ENCODE data around the gene SLC49A3.

SLC49A3 gene

GRCh38 chr4:666822-667544 lies 22.0 kb downstream of the SLC49A3 start:
- DNase-seq (ENCODE audit: low read depth) = no peak

- no peak for DNase-seq (ENCODE audit: low read depth)
These were observed 22.5 kb downstream of the SLC49A3 start for GRCh38 chr4:666436-666810.

GRCh38 chr4:665751-666435 lies 23.1 kb downstream of the SLC49A3 start:
- no peak for DNase-seq (ENCODE audit: low read depth)

DNA sequence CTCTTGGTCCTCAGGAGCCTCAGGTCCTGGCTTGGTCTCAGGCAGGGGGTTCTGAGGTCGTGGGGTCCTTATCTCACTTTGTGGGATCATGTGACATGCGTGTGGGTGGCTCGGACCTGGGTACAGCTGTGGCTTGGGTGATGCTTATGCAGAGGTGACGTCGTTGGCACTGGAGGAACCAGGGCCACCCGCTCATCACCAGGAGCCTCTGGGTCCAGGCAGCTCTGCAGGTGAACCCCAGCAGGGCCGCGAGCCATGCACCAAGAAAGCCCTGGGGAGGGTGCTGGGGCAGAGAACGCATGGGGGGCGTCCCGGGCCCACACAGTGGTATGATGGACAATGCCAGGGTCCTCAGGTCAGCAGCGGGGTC lies 23.6 kb downstream of the SLC49A3 start:
- no peak for DNase-seq (ENCODE audit: low read depth)

GRCh38 chr4:664713-665231 lies 24.2 kb downstream of the SLC49A3 start:
- no peak for DNase-seq (ENCODE audit: low read depth)

GRCh38 chr4:663438-664428 lies 25.2 kb downstream of the SLC49A3 start:
- DNase-seq (ENCODE audit: low read depth) = peak; percentile 67

- DNase-seq (ENCODE audit: low read depth) = no peak
These were observed 25.9 kb downstream of the SLC49A3 start for GRCh38 chr4:663046-663437.

- no peak for DNase-seq (ENCODE audit: low read depth)
These were observed 26.8 kb downstream of the SLC49A3 start for GRCh38 chr4:661881-662761.

DNA sequence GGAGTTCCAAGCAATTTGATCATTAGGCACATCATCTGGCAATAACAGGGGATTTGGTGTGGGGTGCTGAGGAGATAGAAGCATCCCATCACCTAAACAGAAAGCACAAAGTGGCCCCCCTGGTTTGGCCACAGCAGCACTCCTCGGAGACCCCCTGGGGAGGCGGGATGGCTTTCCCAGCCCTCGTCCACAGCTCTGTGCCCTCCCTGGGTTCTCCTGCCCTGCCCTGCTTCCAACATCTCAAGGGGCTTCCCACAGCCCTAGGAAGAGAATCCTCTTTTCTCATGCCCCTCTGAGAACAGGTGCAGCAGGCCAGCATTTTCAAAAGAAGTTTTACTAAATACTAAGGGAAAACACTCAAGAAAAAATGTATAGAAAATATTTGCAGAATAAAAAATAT lies 27.7 kb downstream of the SLC49A3 start:
- DNase-seq (ENCODE audit: low read depth) = no peak

DNA sequence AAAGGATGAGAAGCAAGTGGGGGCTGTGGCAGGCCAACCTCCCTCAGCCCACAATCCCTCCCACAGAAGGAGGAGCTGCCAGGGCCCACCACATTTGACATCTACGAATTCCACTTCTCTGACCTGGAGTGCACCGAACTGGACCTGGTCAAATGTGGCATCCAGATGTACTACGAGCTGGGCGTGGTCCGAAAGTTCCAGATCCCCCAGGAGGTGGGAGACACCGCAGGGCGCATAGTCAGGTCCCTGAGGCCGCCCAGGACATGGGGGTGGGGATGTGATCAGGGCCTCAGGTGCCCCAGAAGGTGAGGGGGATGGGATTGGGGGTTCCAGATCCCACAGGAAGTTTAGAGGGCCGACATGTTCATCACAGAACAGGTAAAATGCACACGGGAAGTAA lies 28.6 kb downstream of the SLC49A3 start:
- DNase-seq (ENCODE audit: low read depth) = no peak

- DNase-seq (ENCODE audit: low read depth) = no peak
These were observed 29.1 kb downstream of the SLC49A3 start for GRCh38 chr4:659851-660250.

DNA sequence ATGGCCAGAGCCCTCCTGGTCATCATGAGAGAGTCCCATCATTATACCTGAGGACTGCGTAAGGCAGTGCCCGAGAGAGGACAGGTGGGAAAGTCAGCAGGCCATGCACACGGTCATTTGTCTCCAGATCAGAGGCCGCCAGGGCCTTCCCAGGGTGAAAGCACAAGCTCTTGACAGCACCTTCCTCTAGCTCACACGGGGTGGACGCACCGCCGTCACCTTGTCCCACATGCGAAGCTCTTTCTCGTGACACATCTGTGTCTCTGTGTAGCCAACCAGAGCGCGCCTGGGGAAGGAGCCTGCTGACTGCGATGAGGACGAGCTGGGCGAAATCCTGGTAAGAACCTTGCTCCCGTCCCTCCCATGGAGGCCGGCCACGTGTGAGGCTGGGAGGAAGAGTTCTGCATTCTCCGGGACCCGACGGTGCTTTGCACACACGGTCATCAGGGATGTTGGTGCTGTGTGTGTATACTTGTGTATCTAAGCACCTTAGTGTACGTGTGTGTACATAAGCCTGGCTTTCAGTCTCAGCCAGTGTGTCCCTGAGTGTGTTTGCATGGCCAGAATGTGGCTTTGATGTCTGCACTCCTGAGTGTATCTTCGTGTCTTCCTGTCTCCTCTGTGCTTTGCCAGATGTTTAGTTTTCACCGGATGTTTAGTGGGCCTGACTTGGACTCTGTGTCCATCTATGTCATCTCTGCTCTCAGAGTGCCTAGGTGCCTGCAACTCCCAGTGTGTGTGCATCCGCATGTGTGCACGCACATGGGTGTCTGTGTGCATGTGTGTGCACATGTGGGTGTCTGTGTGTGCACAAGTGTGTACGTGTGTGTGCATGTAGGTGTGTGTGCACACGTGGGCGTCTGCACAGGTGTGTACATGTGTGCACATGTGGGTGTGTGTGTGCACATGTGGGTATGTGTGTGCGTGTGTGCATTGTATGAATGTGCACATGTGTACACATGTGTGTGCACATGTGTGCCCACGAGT lies 30.0 kb downstream of the SLC49A3 start:
- no peak for DNase-seq (ENCODE audit: low read depth)

DNA sequence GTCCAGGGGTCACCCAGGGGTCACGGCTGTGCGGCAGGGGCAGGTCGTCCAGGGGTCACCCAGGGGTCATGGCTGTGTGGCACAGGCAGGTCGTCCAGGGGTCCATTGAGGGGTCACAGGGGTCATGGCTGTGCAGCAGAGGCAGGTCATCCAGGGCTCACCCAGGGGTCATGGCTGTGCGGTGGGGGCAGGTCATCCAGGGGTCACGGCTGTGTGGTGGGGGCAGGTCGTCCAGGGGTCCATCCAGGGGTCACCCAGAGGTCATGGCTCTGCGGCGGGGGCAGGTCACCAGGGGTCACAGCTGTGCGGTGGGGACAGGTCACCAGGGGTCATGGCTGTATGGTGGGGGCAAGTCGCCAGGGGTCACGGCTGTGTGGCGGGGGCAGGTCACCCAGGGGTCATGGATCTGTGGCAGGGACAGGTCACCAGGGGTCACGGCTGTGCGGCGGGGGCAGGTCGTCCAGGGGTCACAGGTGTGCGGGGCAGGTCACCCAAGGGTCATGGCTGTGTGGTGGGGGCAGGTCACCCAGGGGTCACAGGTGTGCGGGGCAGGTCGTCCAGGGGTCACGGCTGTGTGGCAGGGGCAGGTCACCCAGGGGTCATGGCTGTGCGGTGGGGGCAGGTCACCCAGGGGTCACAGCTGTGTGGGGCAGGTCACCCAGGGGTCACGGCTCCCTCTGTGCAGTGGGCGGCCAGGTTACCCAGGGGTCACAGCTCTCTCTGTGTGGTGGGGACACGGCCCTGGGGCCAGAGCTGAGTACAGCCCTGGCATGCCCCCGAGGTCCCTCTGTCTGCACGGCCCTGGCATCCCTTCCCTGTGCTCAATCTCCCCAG lies 30.9 kb downstream of the SLC49A3 start:
- DNase-seq (ENCODE audit: low read depth) = no peak

GRCh38 chr4:657338-657833 lies 31.6 kb downstream of the SLC49A3 start:
- DNase-seq (ENCODE audit: low read depth) = no peak

DNA sequence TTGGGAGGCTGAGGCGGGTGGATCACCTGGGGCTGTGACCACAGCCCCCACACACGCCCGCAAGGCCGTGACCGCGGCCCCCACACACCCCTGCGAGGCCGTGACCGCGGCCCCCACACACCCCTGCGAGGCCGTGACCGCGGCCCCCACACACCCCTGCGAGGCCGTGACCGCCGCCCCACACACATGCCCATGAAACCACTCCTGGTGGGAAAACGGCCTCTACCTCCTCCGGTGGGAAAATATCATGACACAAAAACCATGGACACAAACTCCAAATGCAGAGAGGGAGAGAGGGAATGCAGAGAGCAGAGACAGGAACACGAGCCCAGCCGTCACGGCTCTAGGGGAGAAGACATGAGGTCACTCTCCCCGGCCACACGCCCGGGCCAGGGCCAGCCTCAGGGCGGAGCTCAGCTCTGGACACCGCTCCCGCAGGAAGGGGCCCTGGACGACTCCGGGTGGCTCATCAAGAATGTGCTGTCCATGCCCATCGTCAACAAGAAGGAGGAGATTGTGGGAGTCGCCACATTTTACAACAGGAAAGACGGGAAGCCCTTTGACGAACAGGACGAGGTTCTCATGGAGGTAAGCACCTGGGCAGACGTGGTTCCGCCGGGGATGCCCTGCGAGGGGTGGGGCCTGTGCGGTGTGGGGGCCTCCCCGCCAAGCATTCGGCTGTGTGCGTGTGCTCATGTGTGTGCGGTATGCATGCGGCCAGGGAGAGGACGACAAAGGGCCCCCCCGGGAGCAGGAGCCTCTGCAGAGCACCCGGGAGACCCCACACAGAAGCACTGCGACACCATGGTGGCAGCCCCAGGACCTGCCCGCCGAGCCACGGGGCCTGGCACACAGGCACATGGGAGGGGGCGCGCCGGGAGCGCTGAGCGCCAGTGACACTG lies 32.3 kb downstream of the SLC49A3 start:
- no peak for DNase-seq (ENCODE audit: low read depth)

GRCh38 chr4:655464-656151 lies 33.3 kb downstream of the SLC49A3 start:
- DNase-seq (ENCODE audit: low read depth) = no peak

DNA sequence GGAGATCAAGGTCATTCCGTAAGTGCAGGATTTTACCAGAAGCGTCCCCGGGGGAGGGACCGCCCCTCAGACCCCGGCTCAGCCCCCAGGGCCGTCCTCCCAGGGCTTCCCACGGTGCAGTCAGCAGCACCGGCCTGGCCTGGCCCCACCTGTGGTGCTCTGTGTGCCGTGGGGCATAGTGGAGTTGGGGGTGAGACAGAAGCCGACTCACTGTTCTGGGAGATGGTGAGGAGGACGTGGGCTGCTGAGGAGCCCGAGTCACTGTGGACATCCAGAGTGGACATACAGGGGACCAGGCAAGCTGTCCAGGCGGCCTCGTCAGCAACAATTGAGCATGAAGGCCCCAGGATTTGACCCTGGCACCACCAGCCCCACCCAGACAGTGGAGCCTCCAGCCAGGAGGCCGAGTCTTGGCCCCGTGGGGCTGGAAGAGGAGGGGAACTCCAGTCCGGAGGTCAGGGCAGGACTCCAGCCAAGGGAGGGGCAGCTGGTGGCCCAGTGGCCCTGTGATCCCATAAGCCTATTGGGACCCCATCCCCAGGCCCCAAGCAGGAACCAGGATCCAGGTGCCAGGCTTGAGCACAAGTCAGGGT lies 34.0 kb downstream of the SLC49A3 start:
- DNase-seq (ENCODE audit: low read depth) = no peak

Measured in activated T-helper 9 cell treated with anti-CD3 and anti-CD28 coated beads, Interleukin-2, amount 50 U/mL, for 16 hours (primary cell).